HG02623 (cell line): Measurements from ENCODE around the gene SMAD5.

Source experiments
- ATAC-seq: cut with Tn5 transposase; IDR thresholded peaks from one replicate; pipeline ENCODE4 v1.9.1; 2021; ENCODE audit warnings: moderate library complexity; ENCODE audit not compliant: unreplicated experiment

SMAD5 gene

DNA sequence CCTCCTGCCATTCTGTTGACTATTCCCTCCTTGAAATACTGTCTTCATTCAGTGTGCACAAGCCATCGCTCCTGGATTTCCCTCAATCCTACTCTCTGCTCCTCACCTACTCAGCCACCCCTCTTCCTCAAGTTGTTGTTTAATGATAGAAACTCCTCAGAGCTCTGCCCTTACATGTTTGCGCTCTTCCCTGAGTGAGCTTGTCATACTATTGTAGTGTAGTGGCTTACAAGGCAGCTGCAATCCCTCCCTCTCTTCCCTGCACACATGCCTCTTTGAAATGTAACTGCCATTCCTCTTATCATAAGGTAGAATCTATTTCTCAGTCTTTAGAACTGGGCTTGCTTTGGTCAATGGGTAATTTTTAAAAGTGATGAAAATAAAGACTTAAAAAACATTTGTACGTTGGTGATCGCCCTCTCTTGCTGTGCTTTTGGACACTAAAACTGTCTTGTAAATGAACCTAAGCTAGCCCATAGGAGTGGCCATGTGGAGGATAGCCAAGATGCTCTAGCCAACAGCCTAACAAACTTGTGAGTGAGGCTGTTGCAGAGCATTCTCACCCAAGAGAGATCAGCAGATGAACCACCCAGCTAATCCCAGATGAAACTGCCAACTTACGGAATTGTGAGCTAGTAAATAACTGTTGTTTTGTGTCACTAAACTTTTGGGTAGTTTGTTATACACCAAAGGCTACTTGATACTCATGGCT lies 18.1 kb upstream of the SMAD5 start:
- no peak for ATAC-seq

DNA sequence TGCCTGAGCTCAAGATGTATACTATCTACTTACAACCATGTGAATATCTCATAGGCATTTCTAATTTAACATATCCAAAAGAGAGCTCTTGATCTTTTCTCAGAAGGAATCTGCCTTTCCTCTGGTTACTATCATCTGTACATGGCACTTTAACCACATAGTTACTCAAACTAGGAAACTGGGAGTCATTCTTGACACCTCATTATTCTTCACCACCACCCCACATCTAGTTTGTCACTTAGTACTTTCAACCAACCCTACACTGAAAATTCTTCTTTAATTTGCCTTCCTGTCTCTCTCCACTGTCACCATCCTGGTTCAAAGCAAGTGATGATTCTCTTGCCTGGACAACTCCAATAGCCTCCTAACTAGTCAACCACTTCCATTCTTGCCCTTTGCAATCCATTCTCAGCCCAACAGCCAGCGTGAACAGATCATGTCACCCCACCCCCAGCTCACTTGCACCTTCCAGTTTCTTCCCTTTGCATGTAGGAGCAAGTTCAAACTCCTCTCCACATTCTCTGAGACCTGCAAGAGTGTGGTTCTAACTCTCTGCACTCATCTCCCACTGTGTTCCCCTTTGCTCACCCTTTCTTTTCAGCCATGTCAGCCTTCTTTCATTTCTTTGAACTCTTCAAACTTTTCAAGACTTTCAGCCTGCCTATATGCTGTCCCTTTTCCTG lies 17.3 kb upstream of the SMAD5 start:
- no peak for ATAC-seq

DNA sequence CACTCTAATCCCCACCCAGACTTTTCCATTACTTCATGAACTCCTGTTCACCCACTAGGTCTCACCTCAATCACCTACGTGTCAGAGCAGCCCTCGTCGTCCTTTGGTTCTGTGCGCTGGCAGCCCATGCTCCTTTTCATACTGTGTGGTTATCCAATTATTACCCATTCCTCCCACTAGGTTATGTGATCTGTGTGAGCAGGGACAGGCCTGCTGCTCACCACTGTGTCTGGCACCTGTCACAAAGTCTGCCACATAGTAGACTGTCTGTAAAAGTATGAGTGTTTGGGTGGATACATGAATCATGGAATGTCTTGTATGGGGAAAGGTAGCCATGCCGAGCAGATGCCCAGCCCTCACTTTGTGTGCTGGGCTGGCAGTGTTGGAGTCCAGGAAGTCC lies 12.1 kb upstream of the SMAD5 start:
- ATAC-seq, result no peak

DNA sequence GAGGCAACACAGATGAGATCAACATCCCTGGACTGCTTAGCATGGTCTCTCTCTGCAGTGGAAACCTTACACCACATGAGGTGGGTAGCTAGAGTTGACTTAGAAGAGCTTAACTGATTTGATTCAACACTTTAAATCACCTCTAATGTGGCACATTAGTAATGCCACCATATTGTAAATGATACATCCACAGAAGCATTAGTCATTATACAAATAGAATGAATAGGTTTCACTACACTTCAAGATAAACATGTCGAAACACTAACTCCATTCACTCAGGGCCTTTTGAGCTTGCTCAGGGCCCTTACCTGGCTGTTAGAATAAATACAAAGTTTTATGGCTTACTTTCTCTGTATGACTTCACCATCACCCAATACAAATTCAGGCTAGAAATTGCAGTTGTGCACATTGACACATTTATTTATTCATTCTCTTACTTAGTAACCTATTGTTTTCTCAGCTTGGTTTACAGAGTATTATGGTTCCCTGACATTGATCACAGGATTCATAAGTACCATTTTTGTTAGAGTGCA lies 9.3 kb upstream of the SMAD5 start:
- no peak for ATAC-seq

DNA sequence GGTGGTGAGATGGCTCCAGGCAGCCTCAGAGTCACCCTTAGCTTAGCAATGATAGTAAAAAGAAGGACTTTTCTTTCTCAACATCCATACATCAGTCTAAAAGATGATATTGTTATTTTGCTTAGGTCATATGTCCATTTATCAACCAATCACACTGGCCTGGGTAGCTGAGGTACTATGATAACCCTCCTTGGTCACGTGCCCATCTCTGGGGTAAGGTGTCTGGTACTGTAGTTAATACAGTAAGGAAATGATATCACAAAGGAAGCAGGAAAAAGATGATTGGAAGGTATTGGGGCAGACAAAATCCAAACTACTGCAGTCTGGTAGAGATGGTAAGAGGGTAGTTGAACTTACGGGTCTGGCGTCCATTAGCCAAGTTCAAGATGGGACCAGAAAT lies 5.1 kb upstream of the SMAD5 start:
- no peak for ATAC-seq

DNA sequence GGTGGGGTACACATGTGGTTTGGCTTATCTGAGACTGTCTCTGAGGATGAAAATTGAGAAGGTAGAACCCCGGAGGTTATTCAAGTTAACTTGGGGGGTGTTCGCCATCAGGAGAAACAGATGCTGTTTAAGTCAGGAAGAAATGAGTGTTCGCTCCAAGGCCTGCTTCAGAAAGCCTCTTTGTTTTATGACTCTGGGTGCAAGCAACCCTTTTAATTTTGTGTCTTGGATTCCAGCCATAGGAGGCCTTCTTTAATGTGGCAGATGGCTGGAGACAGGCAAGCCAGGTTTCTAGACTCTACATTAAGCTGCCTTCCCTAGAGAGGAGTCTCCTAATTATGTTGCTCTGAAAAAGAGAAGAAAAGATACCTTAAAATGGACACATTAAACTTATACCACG lies 4.2 kb upstream of the SMAD5 start:
- no peak for ATAC-seq

DNA sequence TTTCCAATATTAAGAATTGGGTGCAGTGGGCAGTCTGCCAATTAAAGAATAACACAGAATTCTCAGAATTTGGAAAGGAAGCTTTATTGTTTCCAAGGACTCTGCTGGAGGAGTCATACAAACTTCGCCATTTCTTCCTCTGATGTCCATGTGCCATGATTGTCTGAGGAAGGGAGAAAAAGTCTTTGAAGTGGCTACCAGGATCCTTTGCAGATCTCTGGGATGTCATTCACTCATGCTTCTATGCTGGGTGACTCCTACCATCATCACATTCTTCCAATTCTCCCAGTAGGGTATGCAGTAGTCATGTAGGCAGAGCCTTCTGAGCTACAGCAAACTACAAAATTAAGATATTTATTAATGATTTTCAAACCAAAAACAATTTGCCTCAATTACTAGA lies 3.2 kb upstream of the SMAD5 start:
- no peak for ATAC-seq

DNA sequence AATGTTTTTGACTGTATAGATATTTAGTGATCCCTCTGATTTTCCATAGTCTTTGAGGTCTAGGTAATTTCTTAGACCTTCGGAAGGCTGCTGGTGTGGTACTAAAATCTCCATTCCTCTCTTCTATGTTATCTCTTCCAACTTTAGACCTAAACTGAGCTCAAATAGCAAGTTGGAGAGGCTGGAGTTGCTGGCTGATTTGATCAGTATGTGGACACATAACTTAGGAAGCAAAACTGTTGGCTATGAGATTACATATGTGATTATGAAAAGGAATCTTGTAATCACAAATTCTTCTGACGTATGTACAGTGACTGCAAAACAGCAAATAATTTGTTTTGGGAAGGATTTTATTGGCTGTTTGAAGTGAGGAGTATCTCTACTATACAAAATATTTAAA lies 2.1 kb upstream of the SMAD5 start:
- no peak for ATAC-seq

DNA sequence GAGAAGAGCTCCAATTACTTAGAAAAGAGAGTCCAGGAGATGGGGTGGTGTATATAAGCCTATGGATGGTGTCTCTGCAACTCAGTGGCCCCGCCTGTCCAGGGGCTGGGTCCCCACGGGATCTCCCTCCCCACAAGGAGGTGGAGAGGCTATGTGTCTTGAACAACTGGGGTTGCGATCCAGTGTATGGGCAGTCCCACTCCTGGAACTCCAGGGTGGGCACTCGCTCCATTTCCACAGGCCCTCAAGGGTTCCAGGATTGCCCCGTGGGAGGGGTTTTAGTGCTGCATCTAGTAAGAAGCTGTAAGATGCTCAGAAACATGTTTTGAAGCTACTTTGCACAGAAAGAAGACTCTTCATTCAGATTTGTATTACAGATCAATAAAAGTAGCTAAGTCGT lies 558 bp upstream of the SMAD5 start:
- ATAC-seq, result peak; percentile 13

DNA sequence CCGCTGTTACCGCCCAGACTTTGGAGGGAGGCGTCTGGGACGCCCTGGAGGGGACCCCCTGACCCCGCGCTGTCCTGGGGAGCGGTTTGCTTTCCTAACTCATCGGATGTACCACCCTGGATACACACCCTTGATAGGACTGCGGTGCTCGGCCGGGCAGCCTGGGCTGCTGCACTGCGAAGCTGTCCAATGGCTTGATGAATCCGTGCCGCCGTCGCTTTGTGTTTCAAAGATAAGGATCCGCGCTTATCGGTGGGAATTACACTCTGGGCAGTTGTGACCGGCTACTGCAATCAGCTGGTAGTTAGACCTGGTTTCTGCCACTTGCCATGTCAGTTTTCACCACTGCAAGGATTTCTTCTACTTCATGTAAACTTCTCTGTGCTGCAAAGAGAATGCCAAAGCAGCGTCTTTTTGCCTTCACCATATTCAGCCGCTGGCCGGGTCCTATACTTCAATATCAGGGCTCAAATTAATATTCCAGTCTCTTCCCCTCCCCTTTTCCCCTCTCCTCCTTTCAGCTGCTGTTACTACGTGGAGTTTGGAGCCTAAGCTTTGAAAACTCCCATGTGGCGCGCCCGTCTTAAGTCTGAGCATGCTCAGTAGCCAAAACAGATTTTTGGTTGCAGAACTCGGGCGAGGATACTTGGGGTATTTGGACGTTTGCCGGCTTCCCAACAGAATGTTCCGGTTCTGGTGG lies 727 bp downstream of the SMAD5 start:
- ATAC-seq, result peak; percentile 26

DNA sequence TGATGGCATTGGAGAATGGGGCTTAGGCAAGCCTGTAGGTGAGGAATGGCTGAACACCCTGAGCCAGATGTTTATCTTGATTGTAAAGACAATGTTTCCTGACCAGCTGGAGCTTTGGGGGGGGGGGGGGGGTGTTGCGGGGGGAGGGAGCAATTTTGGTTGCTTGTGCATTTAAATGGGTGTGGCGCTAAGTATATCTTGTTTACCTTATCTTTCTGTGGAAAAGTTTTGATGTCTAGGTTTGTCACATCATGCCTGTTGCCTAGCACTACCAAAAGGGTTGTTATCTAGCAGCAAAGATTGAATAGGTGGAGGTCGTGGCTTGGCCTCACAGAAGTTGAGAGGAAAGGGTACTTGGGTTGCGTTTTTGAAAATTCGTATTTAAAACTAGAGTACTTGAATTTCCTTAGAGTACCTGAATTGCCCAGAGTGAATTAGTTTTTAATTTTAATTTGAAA lies 1.3 kb downstream of the SMAD5 start:
- ATAC-seq, result no peak

DNA sequence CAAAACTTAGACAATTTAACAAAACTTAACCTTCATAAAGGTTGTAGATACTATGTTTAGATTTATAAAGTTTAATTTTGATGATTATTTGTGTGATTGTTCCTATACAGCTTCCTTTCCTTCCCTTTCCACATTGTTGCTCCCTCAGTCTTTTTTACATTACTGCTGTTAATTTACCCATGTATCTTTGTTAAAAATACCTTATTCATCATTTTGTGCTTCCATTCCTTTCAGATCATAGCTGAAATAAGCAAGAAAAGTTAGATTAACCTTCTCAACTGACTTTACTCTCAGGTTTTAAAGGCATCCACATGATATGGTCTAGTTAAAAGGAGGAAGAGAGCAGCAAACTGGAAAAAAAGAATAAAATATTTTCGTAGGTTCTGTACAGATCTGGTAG lies 2.0 kb downstream of the SMAD5 start:
- ATAC-seq, result no peak

DNA sequence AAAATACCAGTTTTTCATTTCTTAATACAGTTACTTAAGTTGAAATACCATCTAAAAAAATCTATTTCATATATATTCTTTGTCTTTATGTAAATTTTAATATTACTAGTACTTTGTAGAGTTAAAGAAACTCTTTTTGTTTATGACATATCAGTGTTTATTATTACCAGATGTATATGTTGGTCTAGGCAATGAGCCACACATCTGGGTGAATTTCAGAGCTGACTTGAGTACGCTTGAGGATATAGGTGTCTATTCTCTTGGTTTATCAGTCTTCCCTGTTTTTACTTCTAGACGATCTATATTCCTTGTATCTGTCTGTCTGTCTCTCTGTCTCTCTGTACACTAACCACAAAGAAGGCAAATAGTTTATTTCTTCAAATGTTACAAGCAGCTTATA lies 2.9 kb downstream of the SMAD5 start:
- ATAC-seq, result no peak

DNA sequence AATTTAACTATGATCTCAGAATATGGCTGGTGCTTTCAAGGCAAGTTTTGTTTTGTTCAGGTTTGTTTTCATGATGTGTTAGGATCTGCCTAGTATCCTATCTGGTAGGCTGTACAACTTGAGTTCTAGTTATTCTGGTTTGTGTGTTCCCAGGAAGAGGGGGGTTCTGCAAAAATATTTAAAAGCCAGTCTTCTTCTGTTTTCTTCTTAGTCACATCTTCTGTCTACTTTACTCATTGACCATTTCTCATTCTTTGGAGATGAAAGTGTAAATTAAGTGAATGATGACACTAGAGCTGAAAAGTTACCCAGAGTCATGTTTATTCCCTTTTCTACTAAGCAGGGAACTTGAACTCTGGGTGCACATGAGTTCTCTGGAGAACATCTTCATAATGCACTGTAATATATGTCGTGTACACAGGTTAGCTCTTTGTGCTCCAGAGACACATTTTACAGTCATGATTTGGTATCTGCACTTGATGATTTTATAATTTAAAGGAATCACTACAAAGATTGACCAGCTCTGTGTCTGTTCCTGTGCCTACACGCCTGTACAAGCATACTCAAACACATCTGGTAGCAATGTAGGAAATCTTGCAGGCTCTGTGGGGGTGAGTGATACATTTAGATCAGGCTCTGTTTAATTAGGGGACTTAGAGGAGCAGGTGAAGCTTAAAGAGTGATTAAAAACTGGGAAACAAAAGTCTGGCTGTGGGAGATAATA lies 5.0 kb downstream of the SMAD5 start:
- ATAC-seq, result no peak

DNA sequence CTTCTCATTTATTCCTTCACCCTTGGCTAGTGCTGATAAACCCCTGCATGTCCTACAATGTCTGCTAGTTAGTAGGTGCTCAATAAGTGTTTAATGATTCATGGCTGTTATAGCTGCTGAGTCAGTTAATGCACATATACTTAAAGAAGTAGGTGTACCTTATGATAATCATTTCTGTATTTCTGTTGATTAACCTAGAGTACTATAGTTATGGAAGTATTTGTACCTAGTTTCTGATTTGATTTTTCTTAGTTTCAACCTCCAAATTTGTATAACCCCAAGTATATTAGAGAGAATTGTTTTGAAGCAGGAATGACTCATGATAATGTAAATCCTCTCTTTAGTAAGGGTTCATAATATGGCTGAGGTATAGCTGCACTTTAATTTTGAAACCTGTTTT lies 8.9 kb downstream of the SMAD5 start:
- peak; percentile 84 for ATAC-seq

DNA sequence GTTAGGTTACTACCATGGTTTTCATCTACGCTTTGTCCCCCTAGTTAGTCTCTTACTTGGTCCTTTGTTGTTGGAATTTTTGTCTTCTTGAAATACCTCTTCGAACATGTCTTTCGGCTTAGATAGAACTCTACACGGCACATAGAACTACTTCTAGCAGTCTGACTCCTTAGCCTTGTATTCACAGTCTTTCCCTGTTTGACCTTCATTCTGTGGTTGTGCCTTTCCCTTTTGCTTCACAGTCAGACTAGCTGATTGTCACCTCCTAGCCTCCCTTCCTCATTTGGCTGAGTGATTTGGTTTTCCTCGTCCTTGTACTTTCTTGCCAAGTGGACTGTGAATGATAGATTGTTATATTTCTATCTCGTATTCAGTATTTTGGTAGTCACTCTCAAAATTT lies 10.7 kb downstream of the SMAD5 start:
- no peak for ATAC-seq

DNA sequence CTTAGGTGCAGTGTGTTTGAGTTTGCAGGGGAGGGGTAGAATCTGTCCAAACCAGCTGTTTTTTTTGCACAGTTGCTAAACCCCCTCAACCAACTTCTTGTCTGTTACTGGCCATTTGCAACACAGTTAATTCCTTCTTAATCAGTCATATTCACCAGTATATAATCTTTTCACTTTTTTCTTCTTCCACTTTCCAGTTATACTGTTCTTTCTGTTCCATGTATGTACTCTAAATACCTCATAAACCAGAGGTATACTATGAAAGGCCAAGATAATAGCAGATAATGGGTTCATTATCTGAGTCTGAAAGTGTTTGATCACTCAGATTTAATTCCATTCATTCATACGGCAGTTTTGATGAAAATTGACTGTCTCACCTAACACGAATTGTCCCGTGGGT lies 11.1 kb downstream of the SMAD5 start:
- ATAC-seq, result no peak

DNA sequence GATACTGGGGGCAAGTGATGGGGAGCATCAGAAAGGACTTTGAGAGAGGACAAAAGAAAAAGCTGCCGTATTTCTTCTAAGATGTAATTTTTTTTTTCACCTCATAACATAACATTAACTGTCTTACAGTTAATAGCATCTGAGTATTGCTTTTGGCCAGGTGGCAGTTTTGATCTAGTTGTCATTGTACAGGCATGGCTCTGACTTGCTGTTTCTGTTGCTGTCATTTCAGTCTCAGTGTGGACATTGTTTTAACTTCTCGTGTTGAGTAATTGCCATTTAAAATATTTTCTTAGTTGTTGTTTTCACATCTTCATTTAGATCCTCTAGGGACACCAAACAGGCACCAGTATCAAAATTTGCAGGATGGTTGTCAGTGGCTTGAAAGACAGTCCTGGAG lies 12.4 kb downstream of the SMAD5 start:
- no peak for ATAC-seq

DNA sequence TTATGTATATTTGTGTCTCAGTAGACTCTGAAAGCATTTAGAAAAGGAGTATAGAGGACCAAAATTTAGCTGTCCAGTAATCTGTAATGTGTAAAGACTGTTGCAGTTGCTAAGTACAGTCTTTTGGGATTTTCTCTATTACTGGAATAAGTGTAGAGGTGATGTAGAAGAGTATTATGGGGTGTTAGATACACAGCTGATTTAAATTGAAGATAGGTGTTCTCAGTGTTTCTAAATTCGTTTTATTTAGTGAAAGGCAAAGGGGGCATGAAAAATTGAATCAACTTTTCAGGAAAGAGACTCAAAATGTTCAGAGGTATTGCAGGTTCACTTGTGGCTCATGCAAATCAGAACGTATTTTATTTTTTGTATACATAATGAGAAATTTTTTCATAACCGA lies 13.6 kb downstream of the SMAD5 start:
- no peak for ATAC-seq

DNA sequence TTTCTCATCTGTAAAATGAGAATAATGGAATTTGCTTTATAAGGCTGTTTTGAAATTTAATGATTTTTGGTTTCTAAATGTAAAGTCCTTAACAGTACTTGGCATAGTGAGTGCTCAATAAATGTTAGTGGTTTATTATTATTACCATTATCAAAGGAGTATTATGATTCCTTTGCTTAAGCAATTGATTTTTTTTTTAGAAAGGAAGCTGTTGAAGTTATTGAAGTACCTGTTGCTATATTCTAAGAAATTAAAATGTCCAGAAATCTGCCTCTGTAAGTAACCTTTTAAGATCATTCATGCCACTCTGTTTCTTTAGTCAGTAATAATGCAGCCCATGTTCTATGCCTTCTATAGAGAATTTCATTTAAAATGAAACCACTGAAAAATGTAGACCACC lies 15.0 kb downstream of the SMAD5 start:
- ATAC-seq, result no peak

DNA sequence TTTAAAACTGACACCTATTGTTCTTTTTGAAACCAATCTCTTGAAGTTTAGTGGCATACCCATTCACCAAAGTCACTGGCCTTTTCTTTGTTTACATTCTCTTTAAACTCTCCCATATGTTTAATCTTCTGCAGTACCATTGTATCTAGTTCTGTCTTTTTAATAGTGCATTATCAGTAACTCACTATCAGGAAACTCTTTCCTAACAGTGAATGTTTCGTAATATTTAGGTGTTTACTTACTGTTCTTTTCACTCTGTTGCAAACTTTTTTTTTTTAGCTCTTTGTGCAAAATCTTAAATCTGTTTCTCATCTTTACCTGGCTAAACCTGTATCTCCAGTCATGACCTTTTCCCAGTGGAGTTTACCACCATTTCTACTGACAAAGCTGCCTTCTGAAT lies 17.2 kb downstream of the SMAD5 start:
- ATAC-seq, result no peak
